ENCODE measurements around the gene PHACTR1. TPM values are rescaled to one million over a fixed set of nuclear protein-coding genes. Genes with fewer than 3 reads are reported as not detected.

PHACTR1 gene
- total and polyA plus RNA-seq, 5 experiments from 2014 or later = 0.07 to 3.0 (median 0.70) TPM

DNA sequence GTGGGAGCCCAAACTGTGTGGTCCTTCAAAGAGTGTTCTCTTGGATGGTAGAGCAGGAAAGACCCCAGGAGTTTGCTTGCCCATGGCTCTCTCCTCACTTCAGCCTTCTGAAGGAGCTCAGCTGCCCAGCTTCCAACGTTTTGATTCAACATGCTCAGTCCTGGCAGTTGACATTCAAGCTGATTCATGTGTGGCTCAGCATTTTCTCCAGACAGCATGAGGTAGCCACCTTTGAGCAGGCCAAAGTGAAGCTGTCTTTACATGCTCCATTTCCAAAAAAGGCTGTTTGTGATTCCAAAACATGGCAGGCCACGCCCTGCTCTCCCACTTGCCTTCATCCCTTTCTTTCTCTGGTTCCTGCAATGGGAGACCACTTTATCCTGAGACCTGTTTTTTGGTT, 331.5 kb downstream of the PHACTR1 start:
- POLR2A ChIA-PET = no interaction called here
- no peak for ATAC-seq
- H3K9me3 Mint-ChIP-seq = no peaks in the 10 kb centered on the region
- H3K27ac Mint-ChIP-seq = no peak overlapping the region
- H3K4me1 Mint-ChIP-seq = no peaks in the 10 kb centered on the region
- DNase-seq = no peak
- no peak overlapping the region for H3K4me3 Mint-ChIP-seq
- no peaks in the 10 kb centered on the region for H3K36me3 Mint-ChIP-seq
- peaks cover 0 to 12% (median 1%) of the 10 kb centered on the region in 5 donors for H3K27me3 Mint-ChIP-seq

DNA sequence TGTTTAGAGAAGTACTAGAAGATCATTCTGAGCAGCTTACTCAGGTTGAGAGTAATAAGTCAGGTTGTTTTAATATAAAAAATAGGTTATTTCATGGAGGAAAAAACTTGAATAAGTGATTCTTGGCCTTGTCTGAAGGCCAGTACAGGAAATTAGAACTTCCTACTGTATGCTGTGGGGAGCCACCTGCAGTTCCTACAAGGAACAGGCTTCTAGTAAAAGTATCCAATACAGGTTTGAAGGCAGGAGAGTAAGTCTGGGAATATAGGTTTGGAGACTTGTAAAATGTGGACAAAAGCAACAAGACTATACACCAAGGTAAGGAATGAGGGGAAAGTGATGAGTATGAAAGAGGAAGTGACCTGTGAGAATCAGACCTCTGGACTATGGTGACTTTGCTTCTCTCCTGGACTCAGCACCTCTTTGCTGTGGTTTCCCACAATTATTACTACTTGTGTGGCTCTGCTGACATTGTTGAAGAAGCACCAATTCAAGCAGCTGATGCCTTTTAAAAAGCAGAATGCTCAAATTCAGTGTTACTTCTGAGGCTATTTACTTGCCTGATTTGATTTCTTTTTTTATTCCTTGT, 333.2 kb downstream of the PHACTR1 start:
- Mint-ChIP-seq H3K27ac (no peak overlapping the region), H3K4me1 (no peaks in the 10 kb centered on the region), H3K36me3 (no peaks in the 10 kb centered on the region), H3K9me3 (no peaks in the 10 kb centered on the region), H3K4me3 (no peak overlapping the region), H3K27me3 (peaks cover 0 to 16% (median 2%) of the 10 kb centered on the region in 5 donors)
- POLR2A ChIA-PET = no interaction called here
- DNase-seq = no peak
- ATAC-seq = no peak

DNA sequence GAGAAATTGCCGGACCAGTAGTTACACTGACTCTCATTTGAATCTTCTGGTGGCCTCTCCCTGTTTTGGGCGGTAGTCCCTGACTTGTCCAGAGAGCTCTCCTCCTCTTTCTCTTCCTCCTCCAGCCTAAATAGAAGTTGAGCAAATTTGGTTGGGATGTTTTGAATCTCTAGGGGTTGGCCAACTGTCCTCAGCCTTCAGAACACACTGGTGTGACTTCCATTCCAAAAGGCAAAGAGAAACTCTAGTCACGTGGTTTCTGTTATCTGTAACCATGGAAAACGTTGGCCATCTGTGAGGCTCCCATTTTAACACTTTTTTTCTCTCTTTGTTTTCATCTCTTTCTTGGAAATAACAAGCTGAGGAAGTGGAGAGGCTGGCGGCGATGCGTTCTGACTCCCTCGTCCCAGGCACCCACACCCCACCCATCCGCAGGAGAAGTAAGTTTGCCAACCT, 336.5 kb downstream of the PHACTR1 start:
- POLR2A ChIA-PET = no interaction called here
- no peak for DNase-seq
- Mint-ChIP-seq H3K9me3 (no peaks in the 10 kb centered on the region), H3K4me3 (no peak overlapping the region), H3K27ac (no peak overlapping the region), H3K4me1 (no peaks in the 10 kb centered on the region), H3K36me3 (no peaks in the 10 kb centered on the region), H3K27me3 (peaks cover 5 to 27% (median 12%) of the 10 kb centered on the region in 5 donors)
- ATAC-seq = no peak

DNA sequence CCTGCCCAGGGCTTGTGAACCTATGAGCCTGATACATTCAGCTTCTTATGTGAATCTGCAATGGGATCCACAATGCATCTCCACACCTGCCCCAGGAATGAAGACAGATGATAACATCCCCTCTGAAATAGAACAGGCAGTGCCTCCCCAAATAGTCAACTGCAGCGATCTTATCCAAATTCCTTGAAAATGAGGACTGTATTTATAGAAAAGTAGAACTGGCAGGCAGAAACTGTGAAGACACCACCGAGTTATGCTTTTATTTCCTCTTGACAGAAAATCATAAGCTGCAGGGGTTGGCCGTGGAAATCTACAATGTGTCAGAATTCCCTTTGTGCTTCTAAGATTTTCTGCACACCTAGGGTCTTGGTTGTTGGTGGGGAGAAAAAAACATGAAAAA, 341.5 kb downstream of the PHACTR1 start:
- H3K36me3 Mint-ChIP-seq = no peaks in the 10 kb centered on the region
- peaks cover 5 to 26% (median 11%) of the 10 kb centered on the region in 5 donors for H3K27me3 Mint-ChIP-seq
- H3K4me1 Mint-ChIP-seq = no peaks in the 10 kb centered on the region
- no peak overlapping the region for H3K27ac Mint-ChIP-seq
- no peaks in the 10 kb centered on the region for H3K9me3 Mint-ChIP-seq
- ATAC-seq (no peak), DNase-seq (no peak)
- POLR2A ChIA-PET = no interaction called here
- H3K4me3 Mint-ChIP-seq = no peak overlapping the region

DNA sequence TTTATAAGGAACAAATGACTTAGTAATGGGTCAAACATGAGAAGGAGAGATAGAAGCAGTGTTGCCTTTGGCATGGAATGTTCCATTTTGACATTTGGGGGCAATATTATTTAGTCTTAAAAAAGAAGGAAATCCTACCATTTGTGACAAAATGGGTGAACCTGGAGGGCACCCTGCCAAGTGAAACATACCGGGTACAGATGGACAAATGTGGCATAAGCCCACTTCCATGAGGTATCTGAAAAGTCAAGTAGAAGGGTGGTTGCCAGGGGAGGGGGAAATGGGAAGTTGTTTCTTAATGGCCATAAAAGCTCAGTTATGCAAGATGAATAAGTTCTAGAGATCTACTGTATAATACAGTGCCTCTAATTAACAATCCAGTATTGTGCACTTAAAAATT, 342.5 kb downstream of the PHACTR1 start:
- H3K27ac Mint-ChIP-seq = no peak overlapping the region
- no peaks in the 10 kb centered on the region for H3K36me3 Mint-ChIP-seq
- no peaks in the 10 kb centered on the region for H3K4me1 Mint-ChIP-seq
- POLR2A ChIA-PET = no interaction called here
- no peak overlapping the region for H3K4me3 Mint-ChIP-seq
- ATAC-seq (no peak), DNase-seq (no peak)
- no peaks in the 10 kb centered on the region for H3K9me3 Mint-ChIP-seq
- peaks cover 5 to 19% (median 11%) of the 10 kb centered on the region in 5 donors for H3K27me3 Mint-ChIP-seq

DNA sequence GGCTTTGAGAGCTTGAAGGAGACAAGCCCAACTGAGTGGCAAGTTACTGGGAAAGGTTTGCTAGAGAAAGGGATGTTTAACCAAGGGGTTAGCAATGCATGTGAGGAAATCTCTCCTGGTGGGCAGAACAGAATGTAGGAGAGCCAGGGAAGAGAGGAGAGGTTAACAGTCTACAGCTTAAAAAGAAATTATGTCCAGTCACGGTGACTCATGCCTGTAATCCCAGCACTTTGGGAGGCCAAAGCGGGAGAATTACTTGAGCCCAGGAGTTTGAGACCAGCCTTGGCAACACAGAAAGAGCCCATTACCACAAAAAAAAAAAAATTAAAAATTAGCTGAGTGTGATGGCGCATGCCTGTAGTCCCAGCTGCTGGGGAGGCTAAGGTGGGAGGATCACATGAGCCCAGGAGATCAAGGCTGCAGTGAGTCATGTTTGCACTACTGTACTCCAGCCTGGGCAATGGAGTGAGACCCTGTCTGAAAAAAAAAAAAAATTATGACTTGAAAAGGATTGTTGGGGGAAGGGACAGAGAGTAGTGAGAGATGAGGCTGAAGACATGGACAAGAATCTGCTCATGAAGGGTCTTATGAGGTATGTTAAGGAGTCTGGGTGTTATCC, 346.8 kb downstream of the PHACTR1 start:
- Mint-ChIP-seq H3K9me3 (no peaks in the 10 kb centered on the region), H3K27ac (no peak overlapping the region), H3K4me3 (no peak overlapping the region), H3K36me3 (no peaks in the 10 kb centered on the region), H3K27me3 (no peaks in the 10 kb centered on the region), H3K4me1 (peaks cover 0 to 1% (median 0%) of the 10 kb centered on the region in 4 donors)
- DNase-seq (no peak), ATAC-seq (no peak)
- POLR2A ChIA-PET = interaction anchor here (0.7 kb wide), 1 partner anchor 42 kb away, joined by 4 read pairs; no protein-coding TSS in a partner anchor

DNA sequence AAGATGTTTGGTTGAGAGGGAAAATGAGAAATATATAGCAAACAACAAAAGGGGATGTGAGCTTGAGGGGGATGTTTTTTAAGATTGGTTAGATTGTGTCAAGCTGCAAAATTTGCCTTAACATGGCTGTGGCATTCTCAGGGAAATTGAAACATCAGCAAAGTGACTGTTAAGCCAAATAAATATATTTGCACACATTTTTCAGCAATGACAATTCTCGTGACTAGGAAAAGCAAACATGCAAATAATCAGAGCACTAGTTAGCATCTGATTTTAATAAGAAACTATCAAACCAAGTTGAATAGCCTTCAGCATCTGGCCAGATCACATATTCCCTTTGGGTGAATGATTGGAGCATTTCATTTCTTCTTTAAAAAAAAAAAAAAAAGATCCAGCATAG, 349.0 kb downstream of the PHACTR1 start:
- DNase-seq (no peak), ATAC-seq (no peak)
- Mint-ChIP-seq H3K36me3 (no peaks in the 10 kb centered on the region), H3K27me3 (peaks cover 0 to 3% (median 0%) of the 10 kb centered on the region in 5 donors), H3K27ac (no peak overlapping the region), H3K4me1 (peaks cover 0 to 6% (median 0%) of the 10 kb centered on the region in 4 donors), H3K9me3 (no peaks in the 10 kb centered on the region), H3K4me3 (no peak overlapping the region)
- POLR2A ChIA-PET = no interaction called here

DNA sequence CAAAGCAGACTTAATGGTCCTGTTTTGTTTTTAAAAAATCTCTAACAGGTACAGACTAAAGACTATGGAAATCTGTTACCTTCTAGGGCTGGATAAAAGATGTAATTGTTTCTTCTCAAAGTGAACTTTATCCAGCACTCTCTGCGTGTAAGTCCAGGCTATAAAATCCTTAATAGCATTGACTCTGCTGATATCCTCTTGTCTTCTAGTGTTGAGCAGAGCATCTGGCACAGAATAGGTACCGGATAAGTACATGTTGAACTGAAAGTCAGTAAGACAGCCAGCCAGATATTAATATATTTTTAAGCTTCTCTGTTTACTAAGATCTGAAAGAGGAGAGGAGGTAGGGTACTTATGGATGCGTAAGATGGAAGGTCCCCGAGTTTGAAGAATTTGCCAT, 349.5 kb downstream of the PHACTR1 start:
- H3K4me1 Mint-ChIP-seq = peaks cover 0 to 6% (median 0%) of the 10 kb centered on the region in 4 donors
- H3K4me3 Mint-ChIP-seq = no peak overlapping the region
- H3K9me3 Mint-ChIP-seq = no peaks in the 10 kb centered on the region
- DNase-seq (no peak), ATAC-seq (no peak)
- no peaks in the 10 kb centered on the region for H3K36me3 Mint-ChIP-seq
- POLR2A ChIA-PET = no interaction called here
- H3K27me3 Mint-ChIP-seq = peaks cover 0 to 3% (median 0%) of the 10 kb centered on the region in 5 donors
- no peak overlapping the region for H3K27ac Mint-ChIP-seq

DNA sequence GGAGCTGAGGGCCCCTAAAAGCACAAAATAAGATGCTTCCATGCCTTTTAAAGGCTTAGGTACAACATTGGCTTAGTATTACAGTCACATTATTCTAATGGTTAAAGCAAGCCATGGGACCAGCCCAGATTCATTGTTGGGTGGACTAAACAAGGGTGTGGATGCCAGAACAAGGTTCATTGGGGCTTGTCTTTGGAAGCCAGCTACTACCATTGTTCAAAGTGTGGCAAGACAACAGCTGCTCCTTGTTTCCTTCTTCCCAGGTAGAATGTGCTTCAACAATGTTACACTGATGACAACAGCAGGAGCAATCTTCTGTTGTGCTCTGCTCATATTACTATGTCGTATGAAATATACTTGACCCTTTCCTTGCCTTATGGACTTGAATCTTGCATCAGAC, 350.3 kb downstream of the PHACTR1 start:
- DNase-seq (no peak), ATAC-seq (no peak)
- Mint-ChIP-seq H3K9me3 (no peaks in the 10 kb centered on the region), H3K4me1 (peaks cover 0 to 6% (median 0%) of the 10 kb centered on the region in 4 donors), H3K27ac (no peak overlapping the region), H3K36me3 (no peaks in the 10 kb centered on the region), H3K27me3 (peaks cover 0 to 3% (median 0%) of the 10 kb centered on the region in 5 donors), H3K4me3 (no peak overlapping the region)
- POLR2A ChIA-PET = no interaction called here

DNA sequence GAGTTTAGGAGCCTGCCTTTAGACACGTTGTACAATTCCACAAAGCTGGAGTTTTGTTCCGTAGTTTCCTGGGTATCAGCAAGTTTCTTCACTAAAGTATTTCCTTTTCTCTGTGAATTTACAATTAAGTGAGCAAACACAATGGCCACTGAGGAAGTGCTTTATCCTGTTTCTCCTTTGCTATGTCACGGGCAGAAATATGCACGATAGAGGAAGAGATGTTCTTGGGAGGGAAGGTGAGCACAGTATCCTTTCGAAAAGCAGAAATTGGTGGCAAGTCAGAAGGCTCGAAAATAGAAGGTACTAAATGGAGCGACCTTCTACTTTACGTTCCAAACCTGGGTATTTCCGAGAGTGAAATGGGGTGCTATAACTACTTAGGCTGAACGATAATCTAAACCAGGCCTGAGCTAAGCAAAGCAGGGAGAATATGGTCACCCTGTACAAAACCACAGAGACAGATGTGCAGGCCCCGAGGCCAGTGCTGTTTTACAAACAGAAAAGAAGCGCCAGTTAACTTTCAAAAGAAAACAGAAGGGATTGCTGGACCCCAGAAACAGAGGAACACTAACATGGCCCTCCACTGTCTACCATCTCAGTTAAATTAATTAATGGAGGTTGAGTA, 352.1 kb downstream of the PHACTR1 start:
- ATAC-seq = no peak
- peaks cover 0 to 3% (median 1%) of the 10 kb centered on the region in 5 donors for H3K27me3 Mint-ChIP-seq
- no peaks in the 10 kb centered on the region for H3K36me3 Mint-ChIP-seq
- no peaks in the 10 kb centered on the region for H3K9me3 Mint-ChIP-seq
- no peak for DNase-seq
- POLR2A ChIA-PET = no interaction called here
- H3K4me1 Mint-ChIP-seq = peaks cover 0 to 6% (median 0%) of the 10 kb centered on the region in 4 donors
- no peak overlapping the region for H3K4me3 Mint-ChIP-seq
- H3K27ac Mint-ChIP-seq = no peak overlapping the region

DNA sequence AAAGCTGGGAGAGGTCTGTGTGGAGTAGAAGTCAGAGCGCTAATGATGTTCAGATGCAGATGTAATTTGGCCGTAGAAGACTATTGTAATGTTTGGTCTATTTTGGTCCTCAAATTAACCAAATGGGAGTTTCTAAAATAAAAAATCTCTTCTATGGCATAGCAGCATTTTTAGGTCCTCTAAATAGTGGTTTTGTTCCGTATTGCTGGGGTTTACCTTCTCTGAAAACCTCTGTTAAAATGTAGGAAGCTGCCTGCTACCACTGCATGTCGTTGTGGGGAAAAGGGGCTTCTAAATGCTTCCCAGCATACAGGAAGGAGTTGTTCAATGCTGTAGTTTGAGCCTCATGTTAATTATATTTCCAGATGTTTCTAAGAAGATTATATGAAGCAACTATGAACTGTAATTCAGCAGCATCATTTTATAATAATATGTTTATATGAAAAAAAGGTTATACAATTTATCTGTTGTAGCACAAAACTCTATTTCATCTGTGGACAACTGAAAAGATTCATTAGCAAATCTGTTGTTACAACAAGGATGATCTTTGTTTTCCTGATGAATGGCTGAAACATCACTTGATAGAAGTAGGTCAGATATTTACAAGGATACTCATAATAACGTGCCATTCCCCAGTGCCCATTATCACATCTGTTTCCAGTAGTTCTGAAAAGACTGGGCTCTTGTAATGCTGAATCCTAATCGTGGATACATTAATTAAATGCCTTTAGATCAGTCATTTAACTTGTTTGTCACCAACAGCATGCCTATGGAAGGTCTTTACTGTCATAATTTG, 355.2 kb downstream of the PHACTR1 start:
- H3K27me3 Mint-ChIP-seq = peaks cover 2 to 26% (median 5%) of the 10 kb centered on the region in 5 donors

DNA sequence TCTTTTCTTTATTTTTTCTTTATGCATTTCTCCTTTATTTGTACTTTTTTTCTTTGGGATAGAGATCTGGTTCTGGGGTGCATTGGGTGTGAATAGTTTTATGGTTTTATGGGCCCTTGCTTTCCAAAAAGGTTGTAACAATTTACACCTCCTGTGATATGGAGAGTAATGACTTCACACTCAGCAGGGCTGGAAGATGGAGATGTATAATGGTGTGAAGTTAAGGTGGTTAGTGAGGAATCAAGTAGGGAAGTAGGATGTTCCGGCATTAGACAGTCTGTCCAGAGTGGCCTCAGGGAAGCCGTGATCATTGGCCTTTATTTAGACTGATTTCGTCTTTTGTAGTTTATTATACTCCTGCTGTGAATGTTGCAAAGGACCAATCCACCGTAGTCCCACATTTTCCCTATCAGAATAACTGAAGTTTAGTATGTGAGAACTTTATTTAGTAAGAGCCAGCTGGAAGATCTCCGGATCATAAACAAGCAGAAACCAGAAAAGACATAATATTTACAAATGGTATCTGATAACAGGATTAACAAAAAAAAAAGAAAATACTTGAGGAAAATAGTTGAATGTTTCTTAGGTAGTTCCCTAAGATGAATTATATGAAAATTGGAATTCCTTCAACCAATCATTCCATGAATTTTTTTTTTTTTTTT, 356.2 kb downstream of the PHACTR1 start:
- POLR2A ChIA-PET = no interaction called here
- peaks cover 0 to 2% (median 0%) of the 10 kb centered on the region in 3 donors for H3K36me3 Mint-ChIP-seq
- no peak overlapping the region for H3K27ac Mint-ChIP-seq
- H3K27me3 Mint-ChIP-seq = peaks cover 4 to 36% (median 11%) of the 10 kb centered on the region in 5 donors
- no peaks in the 10 kb centered on the region for H3K9me3 Mint-ChIP-seq
- peaks cover 0 to 6% (median under 1%) of the 10 kb centered on the region in 4 donors for H3K4me1 Mint-ChIP-seq
- DNase-seq (no peak), ATAC-seq (no peak)
- H3K4me3 Mint-ChIP-seq = no peak overlapping the region

More for the DNA sequence above, 355.2 kb downstream of the PHACTR1 start:
- H3K27ac Mint-ChIP-seq = no peak overlapping the region
- peaks cover 0 to 2% (median 0%) of the 10 kb centered on the region in 3 donors for H3K36me3 Mint-ChIP-seq
- no peak for DNase-seq
- H3K4me3 Mint-ChIP-seq = no peak overlapping the region
- no peak for ATAC-seq
- H3K9me3 Mint-ChIP-seq = no peaks in the 10 kb centered on the region
- peaks cover 0 to 6% (median 0%) of the 10 kb centered on the region in 4 donors for H3K4me1 Mint-ChIP-seq
- POLR2A ChIA-PET = no interaction called here

All from naive thymus-derived CD8-positive, alpha-beta T cell (primary cell).